ENCODE measurements around the gene NFATC2.

NFATC2 gene

GRCh38 chr20:51401496-51401895, 141.0 kb downstream of the NFATC2 start:
- no peak overlapping the region for H3K4me3 ChIP-seq (ENCODE audit: severe bottlenecking)
- no peak overlapping the region for H3K27ac ChIP-seq (ENCODE audit: poor library complexity, severe bottlenecking)
- DNase-seq (ENCODE audit: low spot score) (no peak), ATAC-seq (ENCODE audit: low read depth) (no peak)
- no peaks in the 10 kb centered on the region for H3K27me3 ChIP-seq (ENCODE audit: insufficient read depth, poor library complexity, severe bottlenecking)
- no peaks in the 10 kb centered on the region for H3K36me3 ChIP-seq (ENCODE audit: low read depth)
- H3K9me3 ChIP-seq (ENCODE audit: severe bottlenecking): no peaks in the 10 kb centered on the region
- no peaks in the 10 kb centered on the region for H3K4me1 ChIP-seq (ENCODE audit: insufficient read depth, poor library complexity, severe bottlenecking)
- TF ChIP-seq CTCF (IDR thresholded peaks at IDR 0.05; ENCODE audit: poor library complexity, severe bottlenecking): no peak

- no peaks in the 10 kb centered on the region for H3K27me3 ChIP-seq (ENCODE audit: insufficient read depth, poor library complexity, severe bottlenecking)
- DNase-seq (ENCODE audit: low spot score) (no peak), ATAC-seq (ENCODE audit: low read depth) (peak; percentile 7; the same call in 1 of the 3 replicates)
- H3K27ac ChIP-seq (ENCODE audit: poor library complexity, severe bottlenecking): no peak overlapping the region
- no peak for TF ChIP-seq CTCF (IDR thresholded peaks at IDR 0.05; ENCODE audit: poor library complexity, severe bottlenecking)
- H3K4me1 ChIP-seq (ENCODE audit: insufficient read depth, poor library complexity, severe bottlenecking): no peaks in the 10 kb centered on the region
- no peak overlapping the region for H3K4me3 ChIP-seq (ENCODE audit: severe bottlenecking)
- no peaks in the 10 kb centered on the region for H3K9me3 ChIP-seq (ENCODE audit: severe bottlenecking)
- no peaks in the 10 kb centered on the region for H3K36me3 ChIP-seq (ENCODE audit: low read depth)
Measured at GRCh38 chr20:51400051-51400926, 142.2 kb downstream of the NFATC2 start.

- Histone ChIP-seq H3K9me3 (ENCODE audit: severe bottlenecking) (no peaks in the 10 kb centered on the region), H3K4me3 (ENCODE audit: severe bottlenecking) (no peak overlapping the region), H3K4me1 (ENCODE audit: insufficient read depth, poor library complexity, severe bottlenecking) (no peaks in the 10 kb centered on the region), H3K36me3 (ENCODE audit: low read depth) (no peaks in the 10 kb centered on the region), H3K27ac (ENCODE audit: poor library complexity, severe bottlenecking) (no peak overlapping the region), H3K27me3 (ENCODE audit: insufficient read depth, poor library complexity, severe bottlenecking) (no peaks in the 10 kb centered on the region)
- ATAC-seq (ENCODE audit: low read depth) (no peak), DNase-seq (ENCODE audit: low spot score) (no peak)
- no peak for TF ChIP-seq CTCF (IDR thresholded peaks at IDR 0.05; ENCODE audit: poor library complexity, severe bottlenecking)
Measured at GRCh38 chr20:51399006-51399890, 143.3 kb downstream of the NFATC2 start.

- no peaks in the 10 kb centered on the region for H3K9me3 ChIP-seq (ENCODE audit: severe bottlenecking)
- no peaks in the 10 kb centered on the region for H3K27me3 ChIP-seq (ENCODE audit: insufficient read depth, poor library complexity, severe bottlenecking)
- H3K27ac ChIP-seq (ENCODE audit: poor library complexity, severe bottlenecking): no peak overlapping the region
- no peaks in the 10 kb centered on the region for H3K36me3 ChIP-seq (ENCODE audit: low read depth)
- H3K4me3 ChIP-seq (ENCODE audit: severe bottlenecking): no peak overlapping the region
- ATAC-seq (ENCODE audit: low read depth) (no peak), DNase-seq (ENCODE audit: low spot score) (no peak)
- no peak for TF ChIP-seq CTCF (IDR thresholded peaks at IDR 0.05; ENCODE audit: poor library complexity, severe bottlenecking)
- no peaks in the 10 kb centered on the region for H3K4me1 ChIP-seq (ENCODE audit: insufficient read depth, poor library complexity, severe bottlenecking)
Measured at GRCh38 chr20:51398552-51398951, 144.0 kb downstream of the NFATC2 start.

All from RWPE2 (cell line).